Sigmoid colon (tissue), 4 donors: ENCODE results near the gene HIF3A.

Experiments
- EP300 ChIP-seq, 4 donors: sonication (generic); formaldehyde crosslinking; IDR thresholded peaks; one replicate each; pipeline ENCODE4 v1.6.1; 2017; ENCODE audit warnings: antibody characterized with exemption in 4 of 4
- POLR2A ChIP-seq, 2 donors: fragments of 450-650 bp; IDR thresholded peaks; one replicate each; pipeline ENCODE4 v1.6.1; 2016; ENCODE audit warnings: antibody characterized with exemption in 2 of 2, mild to moderate bottlenecking in 2 of 2, moderate library complexity in 2 of 2
- POLR2AphosphoS5 ChIP-seq, 4 donors: sonication (generic); formaldehyde crosslinking; IDR thresholded peaks; one replicate each; pipeline ENCODE4 v1.6.1; 2017; ENCODE audit warnings: antibody characterized with exemption in 4 of 4
- TF ChIP-seq, protein P1 (sequence below), 4 experiments: fragments of 450-650 bp in 3 of 4; fragments of 200-600 bp in 1 of 4; IDR thresholded peaks; one replicate each; pipeline ENCODE4 v1.5.1; 2016 to 2019; ENCODE audit warnings: antibody characterized with exemption in 4 of 4, mild to moderate bottlenecking in 3 of 4, moderate library complexity in 2 of 4

DNA sequence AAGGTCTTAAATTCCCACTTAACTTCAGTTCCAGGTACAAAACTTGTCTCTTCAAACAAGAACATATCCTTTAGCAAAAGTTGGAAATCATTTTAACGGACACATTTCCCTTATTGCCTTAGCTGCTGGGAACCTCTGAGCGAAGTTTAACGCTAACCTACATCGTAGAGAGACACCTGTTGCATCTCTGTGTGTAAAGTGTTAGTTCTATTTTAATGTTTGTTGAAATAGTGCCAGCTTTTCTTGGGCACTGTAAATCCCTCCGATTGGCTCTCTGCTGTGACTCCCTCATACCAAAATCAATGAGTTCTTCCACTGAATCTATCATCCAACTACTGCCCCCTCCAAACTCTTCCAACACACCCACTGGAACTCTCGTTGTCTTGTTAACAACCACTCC lies 2.3 kb upstream of the HIF3A start:
- TF ChIP-seq, protein P1, sequence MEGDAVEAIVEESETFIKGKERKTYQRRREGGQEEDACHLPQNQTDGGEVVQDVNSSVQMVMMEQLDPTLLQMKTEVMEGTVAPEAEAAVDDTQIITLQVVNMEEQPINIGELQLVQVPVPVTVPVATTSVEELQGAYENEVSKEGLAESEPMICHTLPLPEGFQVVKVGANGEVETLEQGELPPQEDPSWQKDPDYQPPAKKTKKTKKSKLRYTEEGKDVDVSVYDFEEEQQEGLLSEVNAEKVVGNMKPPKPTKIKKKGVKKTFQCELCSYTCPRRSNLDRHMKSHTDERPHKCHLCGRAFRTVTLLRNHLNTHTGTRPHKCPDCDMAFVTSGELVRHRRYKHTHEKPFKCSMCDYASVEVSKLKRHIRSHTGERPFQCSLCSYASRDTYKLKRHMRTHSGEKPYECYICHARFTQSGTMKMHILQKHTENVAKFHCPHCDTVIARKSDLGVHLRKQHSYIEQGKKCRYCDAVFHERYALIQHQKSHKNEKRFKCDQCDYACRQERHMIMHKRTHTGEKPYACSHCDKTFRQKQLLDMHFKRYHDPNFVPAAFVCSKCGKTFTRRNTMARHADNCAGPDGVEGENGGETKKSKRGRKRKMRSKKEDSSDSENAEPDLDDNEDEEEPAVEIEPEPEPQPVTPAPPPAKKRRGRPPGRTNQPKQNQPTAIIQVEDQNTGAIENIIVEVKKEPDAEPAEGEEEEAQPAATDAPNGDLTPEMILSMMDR (IDR thresholded peaks at IDR 0.05) = no peak
- TF ChIP-seq EP300 (IDR thresholded peaks at IDR 0.05) (no peak), POLR2A (IDR thresholded peaks at IDR 0.05) (no peak), POLR2AphosphoS5 (IDR thresholded peaks at IDR 0.05) (no peak)
